CD4-positive, alpha-beta T cell treated with Interleukin-6 for 4 hours (primary cell): ENCODE results near the gene TMEM132C.

ENCODE experiments used
- DNase-seq: peaks from one replicate; pipeline ENCODE4 v3.0.0-alpha.2; 2020; ENCODE audit warnings: mixed read lengths

Gene TMEM132C

DNA sequence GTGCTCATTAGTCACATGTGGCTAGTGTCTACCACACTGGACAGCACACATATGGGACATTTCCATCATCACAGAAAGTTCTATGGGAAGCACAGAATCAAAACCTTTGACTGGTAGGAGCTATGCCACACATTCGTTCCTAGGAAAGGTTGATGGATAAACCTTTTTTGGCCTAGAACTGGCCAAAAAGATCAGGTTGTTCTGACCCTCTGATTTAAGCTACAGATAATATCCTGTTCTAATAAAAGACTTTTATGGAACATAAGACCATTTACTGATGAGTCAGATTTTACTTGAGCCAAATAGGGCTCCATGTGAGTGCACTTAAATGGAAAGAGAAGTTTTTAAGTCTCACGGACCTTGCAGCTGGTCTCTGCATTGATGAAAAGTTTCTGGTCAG, 413.6 kb downstream of the TMEM132C start:
- DNase-seq = no peak

DNA sequence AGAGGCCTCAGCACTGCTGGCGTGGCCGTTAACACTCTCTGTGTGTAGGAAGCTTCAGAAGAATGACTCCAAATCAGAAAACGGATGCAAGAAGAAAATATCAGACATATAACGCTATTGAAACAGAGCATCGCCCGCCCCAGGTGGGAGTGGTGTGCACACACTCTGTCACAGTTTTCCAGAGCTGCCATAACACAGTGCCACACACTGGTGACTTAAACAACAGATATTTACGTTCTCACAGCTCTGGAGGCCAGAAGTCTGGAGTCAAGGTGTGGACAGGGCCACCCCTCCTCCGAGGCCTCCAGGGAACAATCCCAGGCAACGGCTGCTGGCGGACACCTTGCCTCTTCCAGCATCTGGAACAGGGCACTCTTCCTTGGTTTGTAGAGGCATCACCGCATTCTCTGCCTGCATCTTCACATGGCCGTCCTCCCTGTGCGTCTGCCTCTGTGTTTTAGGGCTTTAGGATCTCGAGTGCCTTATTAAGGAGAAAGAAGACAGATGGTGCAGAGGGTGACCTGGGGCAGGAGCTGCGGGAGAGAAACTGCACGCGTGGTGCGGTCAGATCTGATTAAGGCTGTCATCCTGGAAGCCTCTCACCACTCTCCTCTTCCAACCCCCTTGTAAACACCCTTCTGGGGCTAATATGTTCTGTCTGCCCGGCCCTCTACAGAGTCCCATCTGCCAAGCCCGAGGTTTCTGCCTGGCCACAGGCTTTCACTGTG, 415.7 kb downstream of the TMEM132C start:
- no peak for DNase-seq

- DNase-seq = no peak
Observed at GRCh38 chr12:128684352-128684751, 417.4 kb downstream of the TMEM132C start.

DNA sequence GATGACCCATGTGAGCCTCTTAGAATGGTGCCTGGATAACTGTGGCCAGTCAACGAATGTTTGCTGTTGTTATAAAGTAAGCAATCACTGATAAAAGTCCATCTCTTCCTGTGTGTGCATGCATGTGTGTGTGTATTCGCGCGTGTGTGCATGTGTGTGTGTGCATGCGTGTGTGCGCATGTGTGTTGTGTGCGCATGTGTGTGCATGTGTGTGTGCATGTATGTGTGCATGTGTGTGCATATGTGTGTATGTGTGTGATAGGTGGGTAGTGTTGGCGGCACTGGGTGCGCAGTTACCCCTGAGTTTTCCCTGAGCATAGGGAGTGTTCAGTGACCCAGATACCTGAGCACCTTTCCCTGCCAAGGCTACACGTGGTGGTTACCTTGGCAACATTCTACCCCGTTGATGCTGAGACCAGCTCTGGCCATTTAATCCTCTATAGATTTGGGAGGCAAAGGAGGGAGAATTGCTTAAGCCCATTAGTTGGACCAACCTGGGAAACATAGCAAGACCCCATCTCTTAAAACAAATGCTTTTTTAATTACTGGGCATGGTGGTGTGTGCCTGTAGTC, 419.0 kb downstream of the TMEM132C start:
- DNase-seq = no peak

DNA sequence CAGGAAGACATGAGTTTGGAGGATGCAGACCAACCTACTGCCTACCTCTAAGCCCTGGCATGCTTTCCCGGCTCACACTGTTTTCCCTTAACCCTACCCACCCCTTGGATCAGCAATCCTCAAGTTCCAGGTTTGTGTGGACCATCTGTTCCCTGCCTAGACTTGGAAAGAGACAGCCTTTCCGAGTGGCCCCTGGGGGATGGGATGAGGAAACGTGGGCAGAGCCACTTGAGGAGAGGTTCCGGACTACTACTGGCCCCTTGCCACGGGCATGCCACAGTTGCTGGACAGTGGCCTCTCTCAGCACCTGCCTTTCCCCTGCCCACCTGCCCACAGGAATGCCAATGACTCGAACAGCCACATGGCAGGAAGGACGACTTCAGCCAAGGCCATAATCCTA, 420.9 kb downstream of the TMEM132C start:
- DNase-seq = no peak

DNA sequence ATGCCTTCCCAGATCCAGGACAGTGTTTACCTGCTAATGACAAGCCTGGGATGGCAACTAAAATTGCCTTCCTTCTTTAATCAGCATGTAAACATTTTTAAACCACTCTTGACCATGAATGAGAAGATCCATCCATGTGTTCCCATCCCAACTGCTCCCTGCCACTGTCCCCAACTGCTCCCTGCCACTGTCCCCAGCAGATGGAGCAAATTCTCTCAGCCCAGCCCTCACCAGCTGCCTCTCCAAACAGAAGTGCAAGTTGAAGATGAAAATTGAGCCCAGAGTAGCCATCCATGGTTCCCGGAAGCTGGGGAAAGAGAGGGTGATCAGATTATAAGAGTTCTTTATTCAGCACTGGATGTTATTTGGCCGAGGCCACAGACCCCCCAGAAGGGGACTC, 423.7 kb downstream of the TMEM132C start:
- no peak for DNase-seq

DNA sequence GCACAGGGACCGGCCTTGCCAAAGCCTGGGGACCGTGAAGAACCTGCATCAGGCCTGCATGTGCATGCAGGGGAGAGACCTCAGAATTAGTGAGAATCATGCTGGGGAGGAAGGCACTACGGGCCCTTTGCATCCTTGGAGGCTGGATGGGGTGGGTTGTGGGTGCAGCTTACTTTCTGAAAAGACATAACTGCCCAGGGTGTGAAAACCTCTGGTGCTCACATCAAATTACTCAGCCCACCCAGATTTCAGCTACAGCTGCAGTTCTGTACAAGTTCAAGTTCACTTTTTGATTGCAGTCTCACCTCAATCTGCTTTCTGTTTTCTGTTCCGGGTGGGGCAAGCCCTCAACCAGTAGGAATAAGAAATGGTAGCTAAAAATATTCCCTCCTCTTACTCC, 426.1 kb downstream of the TMEM132C start:
- DNase-seq = no peak

DNA sequence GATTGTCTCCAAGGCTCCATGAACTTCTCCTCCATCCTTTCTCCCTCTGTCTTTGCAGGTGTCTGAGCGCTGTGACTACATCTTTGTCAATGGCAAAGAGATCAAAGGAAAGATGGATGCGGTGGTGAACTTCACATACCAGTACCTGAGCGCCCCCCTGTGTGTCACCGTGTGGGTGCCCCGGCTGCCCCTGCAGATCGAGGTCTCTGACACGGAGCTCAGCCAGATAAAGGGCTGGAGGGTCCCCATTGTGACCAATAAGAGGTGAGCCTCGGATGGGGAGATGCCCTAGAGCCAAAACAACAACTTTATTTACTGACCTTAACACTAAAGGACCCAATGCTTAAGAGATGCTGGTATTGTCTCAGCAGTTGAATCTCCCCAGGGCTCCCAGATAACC, 426.8 kb downstream of the TMEM132C start:
- no peak for DNase-seq

DNA sequence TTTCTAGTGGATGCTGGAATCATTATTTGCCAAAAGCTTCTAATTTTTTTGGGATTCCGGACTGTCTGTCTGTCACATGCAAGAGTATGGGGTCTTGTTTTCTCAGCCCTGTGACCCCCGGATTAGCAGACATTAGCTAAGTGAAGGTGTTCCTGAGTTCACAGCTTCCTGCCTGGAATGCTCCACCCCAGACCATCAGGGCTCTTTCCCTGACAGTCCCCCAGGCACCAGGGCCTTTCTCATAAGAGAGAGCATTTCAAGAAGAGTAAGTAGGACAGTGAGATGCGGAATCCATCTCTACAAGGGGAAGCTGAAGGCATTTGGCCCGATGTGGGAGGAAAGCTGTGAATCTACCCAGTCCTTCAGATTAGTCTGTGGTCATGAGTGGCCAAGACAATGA, 427.5 kb downstream of the TMEM132C start:
- no peak for DNase-seq

- no peak for DNase-seq
Observed at GRCh38 chr12:128695697-128696096, 428.7 kb downstream of the TMEM132C start.

DNA sequence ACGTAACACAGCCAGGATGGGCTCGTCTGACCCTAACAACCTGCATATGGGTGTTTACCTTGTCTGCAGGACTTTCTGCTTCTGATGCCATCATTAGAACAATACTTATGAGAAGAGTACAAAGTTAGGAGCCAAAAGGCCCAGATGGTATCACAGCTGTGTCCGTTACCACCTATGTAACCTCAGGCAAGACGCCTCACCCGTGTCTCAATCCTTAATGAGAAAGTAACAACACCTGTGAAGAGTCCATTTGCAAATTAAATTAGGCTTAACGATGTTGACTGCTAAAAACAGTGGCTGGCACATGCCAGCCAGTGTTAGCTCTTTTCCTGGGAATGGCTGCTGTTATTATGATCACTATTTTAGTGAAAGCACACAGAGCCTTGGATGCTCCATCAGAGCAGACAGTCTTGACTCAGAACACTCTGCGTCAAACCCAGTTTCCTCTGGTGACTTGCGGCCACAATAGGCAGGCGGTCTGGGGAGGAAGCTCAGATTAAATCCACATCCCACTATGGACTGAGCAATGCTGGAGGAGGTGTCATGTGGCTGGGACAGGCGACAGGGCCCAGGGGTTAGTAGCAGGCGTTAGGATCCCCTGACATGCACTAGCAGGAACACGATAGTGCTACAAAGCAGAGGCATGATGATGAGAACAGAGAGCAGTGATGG, 431.5 kb downstream of the TMEM132C start:
- DNase-seq = no peak

DNA sequence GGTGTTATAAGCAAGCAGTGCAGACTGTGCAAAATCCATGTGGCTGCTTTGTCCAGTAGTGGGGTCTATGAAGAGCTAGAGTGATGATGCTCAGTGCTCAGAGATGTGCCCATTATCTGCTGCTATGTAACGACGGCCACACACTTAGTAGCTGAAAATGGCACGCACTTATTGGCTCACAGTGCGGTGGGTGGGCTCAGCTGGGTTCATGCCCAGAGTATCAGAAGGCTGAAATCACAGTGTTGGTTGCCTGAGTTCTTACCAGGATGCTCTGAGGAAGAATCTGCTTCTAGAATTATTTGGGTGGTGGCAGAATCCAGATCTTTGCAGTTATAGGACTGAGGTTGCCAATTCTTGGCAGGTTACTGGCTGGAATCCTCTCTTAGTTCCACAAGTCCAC, 432.1 kb downstream of the TMEM132C start:
- DNase-seq = no peak

- no peak for DNase-seq
Observed at GRCh38 chr12:128702371-128702770, 435.4 kb downstream of the TMEM132C start.

DNA sequence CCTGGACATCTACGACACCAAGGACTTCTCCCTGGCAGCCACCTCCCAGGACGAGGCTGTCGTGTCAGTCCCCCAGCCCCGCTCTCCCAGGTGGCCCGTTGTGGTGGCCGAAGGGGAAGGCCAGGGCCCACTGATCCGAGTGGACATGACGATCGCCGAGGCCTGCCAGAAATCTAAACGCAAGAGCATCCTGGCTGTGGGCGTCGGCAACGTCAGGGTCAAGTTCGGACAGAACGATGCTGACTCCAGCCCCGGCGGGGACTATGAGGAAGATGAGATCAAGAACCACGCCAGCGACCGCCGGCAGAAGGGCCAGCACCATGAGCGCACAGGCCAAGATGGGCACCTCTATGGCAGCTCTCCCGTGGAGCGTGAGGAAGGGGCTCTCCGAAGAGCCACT, 438.2 kb downstream of the TMEM132C start:
- no peak for DNase-seq

- DNase-seq = no peak
Observed at GRCh38 chr12:128707488-128707887, 440.5 kb downstream of the TMEM132C start.

GRCh38 chr12:128708789-128709188, 441.8 kb downstream of the TMEM132C start:
- DNase-seq = no peak

GRCh38 chr12:128709660-128710059, 442.7 kb downstream of the TMEM132C start:
- DNase-seq = no peak

DNA sequence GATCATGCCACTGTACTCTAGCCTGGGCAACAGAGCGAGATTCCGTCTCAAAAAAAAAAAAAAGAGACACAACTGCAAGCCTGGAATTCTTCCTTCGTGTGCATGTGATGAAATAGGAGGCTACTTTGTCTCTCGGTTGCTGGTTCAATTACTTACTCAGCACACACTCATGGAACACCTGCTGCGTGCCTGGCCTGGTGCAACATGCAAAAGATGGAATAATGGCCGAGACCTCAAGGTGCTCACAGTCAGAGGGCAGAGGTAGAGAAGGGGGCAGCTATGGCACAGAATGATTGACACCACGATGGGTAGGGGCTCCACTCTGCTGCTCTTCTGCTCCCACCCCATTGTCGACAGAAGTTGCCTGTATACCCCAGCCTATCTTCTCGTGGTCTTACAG, 444.5 kb downstream of the TMEM132C start:
- DNase-seq = no peak

DNA sequence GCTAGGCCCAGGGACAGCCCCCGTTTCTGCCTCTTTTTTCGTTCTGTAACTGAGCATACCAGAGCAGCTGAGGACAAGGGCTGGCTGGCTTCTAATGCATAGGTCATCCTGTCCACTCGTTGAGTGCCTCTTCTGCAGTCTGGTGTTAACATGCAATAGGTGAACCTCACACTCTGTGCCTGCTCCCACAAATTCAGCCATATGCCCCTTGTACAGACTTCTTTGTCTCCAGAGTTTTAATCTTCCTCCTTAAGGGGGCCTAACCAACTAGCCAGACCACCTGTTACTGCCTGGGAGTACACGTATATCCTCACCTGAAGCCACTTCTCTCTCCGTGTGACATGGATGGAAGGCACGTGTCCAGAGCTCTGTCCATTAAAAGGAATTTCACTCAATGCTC, 445.7 kb downstream of the TMEM132C start:
- DNase-seq = no peak

GRCh38 chr12:128715485-128715884, 448.5 kb downstream of the TMEM132C start:
- no peak for DNase-seq

DNA sequence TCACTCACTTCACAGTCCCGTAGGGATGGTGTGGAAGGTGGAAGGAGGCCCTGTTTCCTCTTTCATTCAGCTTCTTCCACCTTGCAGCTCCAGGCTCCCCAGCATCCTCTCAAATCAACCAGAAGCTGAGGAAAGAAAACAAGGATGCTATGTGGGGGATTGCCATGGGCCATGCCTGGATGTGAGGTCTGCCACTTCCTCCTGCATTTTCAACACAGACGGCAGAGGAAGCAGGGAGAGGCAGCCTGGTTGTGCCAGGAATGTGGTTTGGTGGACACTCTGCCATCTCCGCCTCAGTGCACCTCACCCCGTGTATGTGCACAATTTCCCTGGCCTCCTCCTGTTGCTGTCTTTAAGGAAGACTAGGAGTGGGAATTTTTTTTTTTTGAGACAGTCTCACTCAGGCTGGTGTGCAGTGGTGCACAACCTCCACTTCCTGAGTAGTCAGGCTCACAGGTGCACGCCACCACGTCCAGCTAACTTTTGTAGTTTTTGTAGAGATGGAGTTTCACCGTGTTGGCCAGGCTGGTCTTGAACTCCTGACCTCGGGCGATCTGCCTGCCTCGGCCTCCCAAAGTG, 457.6 kb downstream of the TMEM132C start:
- DNase-seq = no peak

GRCh38 chr12:128726886-128727285, 459.9 kb downstream of the TMEM132C start:
- no peak for DNase-seq

GRCh38 chr12:128727461-128727860, 460.5 kb downstream of the TMEM132C start:
- no peak for DNase-seq

- no peak for DNase-seq
Observed at GRCh38 chr12:128727999-128728398, 461.0 kb downstream of the TMEM132C start.
